Fibroblast of villous mesenchyme (primary cell): Measurements from ENCODE around the gene STAG1. TPM values are rescaled to one million over a fixed set of nuclear protein-coding genes. Genes with fewer than 3 reads are reported as not detected.

ENCODE experiments used
- DNase-seq: peaks from one replicate; pipeline ENCODE4 v3.0.0-alpha.2; 2010; ENCODE audit warnings: low read depth
- H3K4me3 ChIP-seq: 2 replicates; pipeline ENCODE4 v1.5.1; 2011; ENCODE audit warnings: low read depth, mild to moderate bottlenecking, low read length
- small RNA-seq: library from RNA; depleted of rRNA; stranded (forward); fragments of <200 nt; gene quantifications from one replicate; pipeline ENCODE3, GENCODE V24; 2012
- total RNA-seq: library from RNA; depleted of rRNA; stranded (reverse); fragments of >200 nt; gene quantifications from 2 replicates; pipeline ENCODE4 v1.2.3, GENCODE V29; 2012
- TF ChIP-seq, protein P1 (sequence below): IDR thresholded peaks from 2 replicates; pipeline ENCODE4 v1.5.1; 2012; ENCODE audit warnings: low read depth, mild to moderate bottlenecking, low read length; ENCODE audit not compliant: insufficient read depth

Gene STAG1
- total RNA-seq, 1 donor: 52.7 TPM

DNA sequence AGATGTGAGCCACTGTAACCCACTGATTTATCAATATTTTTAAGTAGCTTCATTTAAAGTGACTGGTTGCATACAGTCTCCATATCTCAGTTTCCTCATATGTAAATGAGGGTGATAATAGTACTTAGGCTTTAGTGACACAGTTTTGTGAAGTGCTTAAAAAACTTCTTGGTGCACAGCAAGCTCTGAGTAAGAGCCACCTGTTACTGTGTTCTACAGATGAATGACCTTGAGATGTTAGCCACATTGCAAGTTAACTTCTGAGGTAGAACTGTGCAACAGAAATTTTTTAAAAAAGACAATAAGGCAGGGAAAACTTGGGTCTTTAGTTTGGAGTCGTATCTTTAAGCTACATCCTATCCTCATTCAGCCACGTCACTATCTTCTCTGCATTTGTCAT is 458.9 kb downstream of the STAG1 start:
- TF ChIP-seq, protein P1, sequence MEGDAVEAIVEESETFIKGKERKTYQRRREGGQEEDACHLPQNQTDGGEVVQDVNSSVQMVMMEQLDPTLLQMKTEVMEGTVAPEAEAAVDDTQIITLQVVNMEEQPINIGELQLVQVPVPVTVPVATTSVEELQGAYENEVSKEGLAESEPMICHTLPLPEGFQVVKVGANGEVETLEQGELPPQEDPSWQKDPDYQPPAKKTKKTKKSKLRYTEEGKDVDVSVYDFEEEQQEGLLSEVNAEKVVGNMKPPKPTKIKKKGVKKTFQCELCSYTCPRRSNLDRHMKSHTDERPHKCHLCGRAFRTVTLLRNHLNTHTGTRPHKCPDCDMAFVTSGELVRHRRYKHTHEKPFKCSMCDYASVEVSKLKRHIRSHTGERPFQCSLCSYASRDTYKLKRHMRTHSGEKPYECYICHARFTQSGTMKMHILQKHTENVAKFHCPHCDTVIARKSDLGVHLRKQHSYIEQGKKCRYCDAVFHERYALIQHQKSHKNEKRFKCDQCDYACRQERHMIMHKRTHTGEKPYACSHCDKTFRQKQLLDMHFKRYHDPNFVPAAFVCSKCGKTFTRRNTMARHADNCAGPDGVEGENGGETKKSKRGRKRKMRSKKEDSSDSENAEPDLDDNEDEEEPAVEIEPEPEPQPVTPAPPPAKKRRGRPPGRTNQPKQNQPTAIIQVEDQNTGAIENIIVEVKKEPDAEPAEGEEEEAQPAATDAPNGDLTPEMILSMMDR: no peak
- no peak for DNase-seq
- no peak overlapping the region for H3K4me3 ChIP-seq

DNA sequence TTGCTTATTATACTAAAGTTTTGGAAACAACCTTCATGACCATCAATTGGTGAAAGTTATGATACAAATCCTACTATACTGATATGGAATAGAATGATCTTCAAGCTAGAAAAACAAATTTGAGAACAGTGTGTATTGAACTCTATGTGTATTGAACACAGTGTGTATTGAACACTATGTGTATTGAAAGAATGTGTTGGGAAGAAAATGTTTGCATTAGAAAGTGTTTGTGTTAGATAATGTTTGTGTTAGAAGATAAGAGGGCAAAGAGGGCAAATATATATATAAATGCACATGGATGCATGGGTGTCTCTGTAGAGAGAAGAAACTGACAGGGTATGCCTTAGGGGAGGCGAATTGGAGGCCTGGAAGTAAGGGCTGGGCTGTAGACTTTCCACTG is 459.7 kb downstream of the STAG1 start:
- no peak overlapping the region for H3K4me3 ChIP-seq
- TF ChIP-seq, protein P1: no peak
- no peak for DNase-seq

DNA sequence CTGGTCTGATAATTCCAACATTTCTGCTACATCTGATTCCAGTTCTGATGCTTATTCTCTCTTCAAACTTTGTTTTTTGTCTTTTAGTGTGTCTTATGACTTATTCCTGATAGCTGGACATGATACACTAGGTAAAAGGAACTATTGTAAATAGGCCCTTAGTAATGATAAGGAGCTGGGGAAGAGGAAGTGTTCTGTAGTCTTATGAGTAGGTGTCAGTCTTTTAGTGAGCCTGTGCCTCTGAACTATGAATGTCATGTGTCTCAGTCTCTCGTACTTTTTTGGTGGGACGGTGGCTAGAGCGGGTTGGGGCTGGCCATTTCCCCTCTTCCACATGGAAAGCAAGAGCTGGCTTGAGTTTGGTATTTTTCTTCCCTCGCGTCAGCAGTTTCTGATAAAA is 460.9 kb downstream of the STAG1 start:
- no peak overlapping the region for H3K4me3 ChIP-seq
- TF ChIP-seq, protein P1: no peak
- no peak for DNase-seq

Small RNAs within 50 kb of the gene (small RNA-seq; reads per million reads assigned to genes)
- gene RNU6-1284P (not detected), gene RNU6-789P (not detected)

Other genes with a start within 250 kb of the STAG1 start
- 5.8 and 17.3 TPM in 2 replicates for gene SLC35G2, start 66.7 kb upstream of the STAG1 start, total RNA-seq
- gene NCK1, start 109.8 kb upstream of the STAG1 start, total RNA-seq: 47.0 and 66.1 TPM in 2 replicates
- 1.6 and 2.2 TPM in 2 replicates for gene IL20RB, start 205.6 kb upstream of the STAG1 start, total RNA-seq